Measurements from ENCODE around the gene ATP1B4.

Gene ATP1B4

GRCh38 chrX:120377715-120378114 lies 15.8 kb downstream of the ATP1B4 start:
- DNase-seq, result no peak

DNA sequence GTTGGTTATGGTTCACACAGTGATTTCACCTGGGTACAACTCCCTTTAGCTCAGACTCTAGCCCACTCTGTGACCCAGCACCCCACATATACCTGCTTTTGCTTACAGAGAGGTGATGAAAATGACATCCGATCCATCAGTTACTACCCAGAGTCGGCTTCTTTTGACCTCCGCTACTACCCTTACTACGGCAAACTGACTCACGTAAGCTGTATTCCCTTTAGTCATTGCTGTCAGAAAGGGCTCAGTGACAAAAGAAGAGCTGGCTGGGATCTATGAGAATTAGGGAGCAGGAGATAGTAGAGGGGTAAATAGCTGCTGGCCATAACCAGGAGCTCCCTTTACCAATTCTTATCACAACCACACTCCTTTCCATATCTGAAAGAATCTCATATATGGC lies 16.7 kb downstream of the ATP1B4 start:
- DNase-seq, result no peak

GRCh38 chrX:120379937-120380681 lies 18.2 kb downstream of the ATP1B4 start:
- no peak for DNase-seq

GRCh38 chrX:120380699-120381098 lies 18.8 kb downstream of the ATP1B4 start:
- DNase-seq, result peak in 1 of 2 experiments; percentile 10

GRCh38 chrX:120401301-120401700 lies 39.4 kb downstream of the ATP1B4 start:
- no peak for DNase-seq

- no peak for DNase-seq
Observed at GRCh38 chrX:120402369-120402768, 40.5 kb downstream of the ATP1B4 start.

GRCh38 chrX:120406638-120407037 lies 44.7 kb downstream of the ATP1B4 start:
- DNase-seq, result no peak

GRCh38 chrX:120408168-120408567 lies 46.3 kb downstream of the ATP1B4 start:
- no peak for DNase-seq

GRCh38 chrX:120419463-120419862 lies 57.6 kb downstream of the ATP1B4 start:
- peak in 1 of 2 experiments; percentile 14 for DNase-seq

DNA sequence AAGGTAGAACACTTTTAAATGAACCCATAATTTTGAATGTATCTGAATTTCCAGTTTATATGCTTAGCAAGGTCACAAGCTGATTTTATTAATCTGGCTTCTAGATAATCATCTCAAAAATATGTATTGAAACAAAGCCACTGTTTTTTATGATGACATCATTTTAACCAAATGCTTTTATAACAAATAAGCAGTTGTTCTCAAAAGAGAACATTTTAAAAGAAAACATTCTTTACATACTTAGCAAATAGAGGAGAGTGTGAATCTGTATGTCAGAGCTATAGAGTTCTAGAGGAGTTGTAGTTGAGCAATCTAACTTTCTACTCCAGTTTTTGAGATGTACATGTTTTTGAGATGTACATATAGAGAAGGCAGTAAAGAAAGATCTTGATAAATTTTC lies 64.7 kb downstream of the ATP1B4 start:
- DNase-seq, result no peak

- no peak for DNase-seq
Observed at GRCh38 chrX:120428309-120428708, 66.4 kb downstream of the ATP1B4 start.

GRCh38 chrX:120429776-120430540 lies 68.1 kb downstream of the ATP1B4 start:
- DNase-seq, result no peak
